Progenitor cell of endocrine pancreas (in vitro differentiated cells): ENCODE data around the gene KCNQ1. TPM values are rescaled to one million over a fixed set of nuclear protein-coding genes. Genes with fewer than 3 reads are reported as not detected.

Experiments used
- DNase-seq: peaks from one replicate; pipeline ENCODE4 v3.0.0; 2021; ENCODE audit warnings: low spot score; ENCODE audit not compliant: unreplicated experiment
- H3K27ac Mint-ChIP-seq: 2 replicates; pipeline ENCODE4 v1.8.0; 2021; ENCODE audit warnings: mild to moderate bottlenecking, moderate library complexity, mixed read lengths
- H3K27me3 Mint-ChIP-seq: 2 replicates; pipeline ENCODE4 v1.8.0; 2021; ENCODE audit warnings: mixed read lengths
- H3K36me3 Mint-ChIP-seq: 2 replicates; pipeline ENCODE4 v1.8.0; 2022; ENCODE audit warnings: mixed read lengths; ENCODE audit not compliant: insufficient read depth
- H3K4me1 Mint-ChIP-seq: 2 replicates; pipeline ENCODE4 v1.8.0; 2021; ENCODE audit warnings: low read depth, mixed read lengths
- H3K4me3 Mint-ChIP-seq: 2 replicates; pipeline ENCODE4 v1.8.0; 2021; ENCODE audit warnings: low read depth, mild to moderate bottlenecking, moderate library complexity, mixed read lengths
- H3K9me3 Mint-ChIP-seq: 2 replicates; pipeline ENCODE4 v1.8.0; 2021; ENCODE audit warnings: low read depth, mixed read lengths
- total RNA-seq: library from RNA; stranded (reverse); gene quantifications from 2 replicates; pipeline ENCODE4 v1.2.1, GENCODE V29; 2021
- TF ChIP-seq, protein P1 (sequence below): fragments of 200-600 bp; sonication (generic); IDR thresholded peaks from one replicate; pipeline ENCODE4 v1.5.0; 2021; ENCODE audit warnings: antibody characterized with exemption, mild to moderate bottlenecking; ENCODE audit not compliant: unreplicated experiment

The KCNQ1 gene
- total RNA-seq, 1 donor from 2014 or later = 3.3 TPM

DNA sequence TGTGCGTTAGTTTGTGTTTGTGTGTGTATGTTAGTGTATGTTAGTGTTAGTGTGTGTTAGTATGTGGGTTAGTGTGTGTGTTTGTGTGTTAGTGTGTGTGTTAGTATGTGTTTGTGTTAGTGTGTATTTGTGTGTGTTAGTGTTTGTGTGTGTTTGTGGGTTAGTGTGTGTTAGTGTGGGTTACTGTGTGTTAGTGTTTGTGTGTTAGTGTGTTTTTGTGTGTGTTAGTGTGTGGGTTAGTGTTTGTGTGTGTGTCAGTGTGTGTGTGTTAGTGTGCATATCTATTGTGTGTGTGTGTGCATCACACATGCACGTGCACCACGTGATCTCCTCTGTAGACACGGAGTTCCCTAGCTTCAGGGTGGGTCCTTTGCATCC is 139.6 kb downstream of the KCNQ1 start:
- H3K27me3 Mint-ChIP-seq = peaks cover 28% of the 10 kb centered on the region
- H3K4me3 Mint-ChIP-seq = no peak overlapping the region
- DNase-seq = no peak
- H3K9me3 Mint-ChIP-seq = no peaks in the 10 kb centered on the region
- no peaks in the 10 kb centered on the region for H3K36me3 Mint-ChIP-seq
- TF ChIP-seq, protein P1, sequence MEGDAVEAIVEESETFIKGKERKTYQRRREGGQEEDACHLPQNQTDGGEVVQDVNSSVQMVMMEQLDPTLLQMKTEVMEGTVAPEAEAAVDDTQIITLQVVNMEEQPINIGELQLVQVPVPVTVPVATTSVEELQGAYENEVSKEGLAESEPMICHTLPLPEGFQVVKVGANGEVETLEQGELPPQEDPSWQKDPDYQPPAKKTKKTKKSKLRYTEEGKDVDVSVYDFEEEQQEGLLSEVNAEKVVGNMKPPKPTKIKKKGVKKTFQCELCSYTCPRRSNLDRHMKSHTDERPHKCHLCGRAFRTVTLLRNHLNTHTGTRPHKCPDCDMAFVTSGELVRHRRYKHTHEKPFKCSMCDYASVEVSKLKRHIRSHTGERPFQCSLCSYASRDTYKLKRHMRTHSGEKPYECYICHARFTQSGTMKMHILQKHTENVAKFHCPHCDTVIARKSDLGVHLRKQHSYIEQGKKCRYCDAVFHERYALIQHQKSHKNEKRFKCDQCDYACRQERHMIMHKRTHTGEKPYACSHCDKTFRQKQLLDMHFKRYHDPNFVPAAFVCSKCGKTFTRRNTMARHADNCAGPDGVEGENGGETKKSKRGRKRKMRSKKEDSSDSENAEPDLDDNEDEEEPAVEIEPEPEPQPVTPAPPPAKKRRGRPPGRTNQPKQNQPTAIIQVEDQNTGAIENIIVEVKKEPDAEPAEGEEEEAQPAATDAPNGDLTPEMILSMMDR = no peak
- H3K27ac Mint-ChIP-seq = no peak overlapping the region
- H3K4me1 Mint-ChIP-seq = no peaks in the 10 kb centered on the region

DNA sequence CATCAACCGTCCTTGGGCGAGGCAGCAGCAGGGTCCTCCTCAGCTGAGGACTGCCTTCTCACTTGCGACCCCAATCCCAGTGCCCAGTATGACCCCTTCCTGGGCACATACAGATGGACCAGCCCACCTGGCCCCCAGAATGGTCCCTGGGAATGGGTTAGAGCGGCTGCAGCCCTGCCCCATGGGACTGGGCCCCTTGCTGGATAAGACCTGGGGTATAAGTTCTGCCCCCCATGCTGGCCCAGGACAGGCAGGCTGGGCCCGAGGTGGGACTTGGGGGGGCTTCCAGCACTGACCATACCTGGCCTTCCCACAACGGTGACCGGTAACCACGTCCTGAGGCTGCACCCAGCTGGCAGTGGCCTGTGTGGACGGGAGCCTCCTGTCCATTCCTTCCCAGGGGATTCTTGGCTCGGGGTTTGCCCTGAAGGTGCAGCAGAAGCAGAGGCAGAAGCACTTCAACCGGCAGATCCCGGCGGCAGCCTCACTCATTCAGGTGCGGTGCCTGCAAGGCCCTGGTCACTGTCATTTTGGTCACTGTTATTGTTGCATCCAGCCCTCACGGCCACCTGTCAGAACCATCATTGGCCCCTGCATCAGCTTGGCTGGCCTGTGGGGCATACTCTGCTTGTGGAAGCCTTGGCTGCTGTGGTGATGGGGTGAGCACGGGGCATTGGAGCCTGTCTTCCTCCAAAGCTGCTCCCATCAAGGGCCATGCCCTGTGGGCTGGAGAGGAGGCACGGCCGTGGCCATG is 140.2 kb downstream of the KCNQ1 start:
- no peak overlapping the region for H3K4me3 Mint-ChIP-seq
- no peaks in the 10 kb centered on the region for H3K36me3 Mint-ChIP-seq
- DNase-seq = peak; percentile 8
- no peaks in the 10 kb centered on the region for H3K9me3 Mint-ChIP-seq
- H3K4me1 Mint-ChIP-seq = no peaks in the 10 kb centered on the region
- H3K27ac Mint-ChIP-seq = no peak overlapping the region
- TF ChIP-seq, protein P1 = no peak
- peaks cover 30% of the 10 kb centered on the region for H3K27me3 Mint-ChIP-seq

DNA sequence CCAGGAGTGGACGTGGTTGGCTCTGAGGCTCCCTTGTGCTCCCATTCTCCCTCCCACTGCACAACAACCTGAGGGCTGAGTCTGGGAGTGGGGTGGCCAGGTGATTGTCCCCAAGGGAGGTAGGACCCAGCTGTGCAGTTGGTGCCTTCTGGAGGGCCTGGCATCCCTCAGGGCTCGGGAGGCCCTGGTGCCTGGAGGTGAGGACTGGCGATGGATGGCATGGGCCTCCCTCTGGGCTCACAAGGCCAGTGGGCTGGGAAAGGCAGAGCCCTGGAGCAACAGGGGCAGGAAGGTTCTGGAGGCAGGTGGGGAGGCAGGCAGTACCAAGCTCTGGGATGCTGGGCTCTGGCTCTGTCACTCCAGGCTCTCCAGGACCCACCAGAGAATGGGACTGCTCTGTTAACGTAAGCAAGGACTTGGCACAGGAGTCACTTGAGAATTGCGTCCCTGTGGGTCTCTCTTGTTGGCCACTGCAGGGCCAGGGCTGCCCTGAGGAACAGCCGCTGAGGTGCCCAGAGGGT is 140.8 kb downstream of the KCNQ1 start:
- TF ChIP-seq, protein P1 = no peak
- H3K36me3 Mint-ChIP-seq = no peaks in the 10 kb centered on the region
- H3K4me1 Mint-ChIP-seq = no peaks in the 10 kb centered on the region
- H3K27ac Mint-ChIP-seq = no peak overlapping the region
- H3K4me3 Mint-ChIP-seq = no peak overlapping the region
- DNase-seq = no peak
- H3K27me3 Mint-ChIP-seq = peaks cover 32% of the 10 kb centered on the region
- H3K9me3 Mint-ChIP-seq = no peaks in the 10 kb centered on the region

DNA sequence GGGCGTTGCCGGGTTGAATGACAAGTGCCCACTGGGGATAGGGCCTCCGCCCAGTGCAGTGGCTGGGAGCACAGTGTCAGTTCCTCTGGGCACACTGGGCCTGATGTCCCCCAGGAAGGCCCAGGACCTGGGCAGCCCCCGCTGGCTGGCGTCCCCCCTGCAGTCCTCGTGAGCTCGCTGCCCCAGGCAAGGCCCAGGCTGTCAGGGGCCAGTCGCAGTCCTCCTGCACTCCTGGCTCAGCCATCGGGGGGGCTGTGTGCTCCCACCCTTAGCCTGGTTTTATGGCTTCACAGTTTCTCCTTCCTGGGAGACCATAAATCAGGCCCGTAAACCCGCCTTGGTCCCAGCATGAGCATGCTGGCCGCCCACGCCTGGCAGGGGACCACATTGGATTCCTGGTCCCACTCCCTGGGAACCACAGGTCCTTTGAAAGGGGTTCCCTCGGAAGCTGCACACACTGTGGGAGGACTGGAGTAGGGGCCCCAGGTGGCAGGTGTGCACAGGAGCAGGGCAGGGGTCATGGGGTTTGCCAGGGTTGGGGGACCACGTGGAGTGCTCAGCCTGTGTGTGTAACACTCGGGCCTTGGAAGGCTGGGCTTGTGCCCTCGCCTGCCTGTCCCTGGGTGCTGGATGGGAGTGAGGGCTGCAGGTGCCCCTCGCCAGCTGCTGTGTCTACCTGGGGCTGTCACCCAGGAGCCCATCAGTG is 141.4 kb downstream of the KCNQ1 start:
- Mint-ChIP-seq H3K27me3 (peaks cover 35% of the 10 kb centered on the region), H3K36me3 (no peaks in the 10 kb centered on the region), H3K4me3 (no peak overlapping the region), H3K4me1 (no peaks in the 10 kb centered on the region), H3K9me3 (no peaks in the 10 kb centered on the region), H3K27ac (no peak overlapping the region)
- TF ChIP-seq, protein P1 = no peak
- peak; percentile 8 for DNase-seq

DNA sequence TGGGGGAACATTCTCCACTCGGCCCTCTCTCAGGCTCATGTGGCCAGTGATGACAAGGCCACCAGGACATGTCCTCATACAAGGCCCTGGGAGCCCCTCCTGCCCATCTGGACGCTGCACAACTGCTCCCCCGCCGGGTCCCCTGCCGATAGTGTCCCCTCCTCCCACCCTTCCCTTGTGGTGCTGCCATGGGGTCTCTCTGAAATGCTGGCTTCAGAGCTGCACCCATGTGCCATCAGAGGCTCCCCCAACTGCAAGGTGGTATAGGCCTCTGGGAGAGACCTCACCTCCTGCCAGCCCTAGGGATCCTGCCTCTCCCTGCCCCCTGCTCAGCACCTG is 142.0 kb downstream of the KCNQ1 start:
- H3K27ac Mint-ChIP-seq = no peak overlapping the region

More for the DNA sequence above, 142.0 kb downstream of the KCNQ1 start:
- Mint-ChIP-seq H3K4me1 (peaks cover 2% of the 10 kb centered on the region), H3K4me3 (no peak overlapping the region), H3K27me3 (peaks cover 35% of the 10 kb centered on the region), H3K36me3 (no peaks in the 10 kb centered on the region), H3K9me3 (no peaks in the 10 kb centered on the region)
- DNase-seq = peak; percentile 7
- TF ChIP-seq, protein P1 = no peak
